ENCODE data around the gene CRYGB. TPM values are rescaled to one million over a fixed set of nuclear protein-coding genes. Genes with fewer than 3 reads are reported as not detected.
"Not testable (repeated sequence)": the region's sequence is repeated elsewhere in the genome, so short reads cannot be mapped to it uniquely, and the experiment has no call there.

Gene CRYGB
- total RNA-seq, 4 donors from 2014 or later, result not detected

DNA sequence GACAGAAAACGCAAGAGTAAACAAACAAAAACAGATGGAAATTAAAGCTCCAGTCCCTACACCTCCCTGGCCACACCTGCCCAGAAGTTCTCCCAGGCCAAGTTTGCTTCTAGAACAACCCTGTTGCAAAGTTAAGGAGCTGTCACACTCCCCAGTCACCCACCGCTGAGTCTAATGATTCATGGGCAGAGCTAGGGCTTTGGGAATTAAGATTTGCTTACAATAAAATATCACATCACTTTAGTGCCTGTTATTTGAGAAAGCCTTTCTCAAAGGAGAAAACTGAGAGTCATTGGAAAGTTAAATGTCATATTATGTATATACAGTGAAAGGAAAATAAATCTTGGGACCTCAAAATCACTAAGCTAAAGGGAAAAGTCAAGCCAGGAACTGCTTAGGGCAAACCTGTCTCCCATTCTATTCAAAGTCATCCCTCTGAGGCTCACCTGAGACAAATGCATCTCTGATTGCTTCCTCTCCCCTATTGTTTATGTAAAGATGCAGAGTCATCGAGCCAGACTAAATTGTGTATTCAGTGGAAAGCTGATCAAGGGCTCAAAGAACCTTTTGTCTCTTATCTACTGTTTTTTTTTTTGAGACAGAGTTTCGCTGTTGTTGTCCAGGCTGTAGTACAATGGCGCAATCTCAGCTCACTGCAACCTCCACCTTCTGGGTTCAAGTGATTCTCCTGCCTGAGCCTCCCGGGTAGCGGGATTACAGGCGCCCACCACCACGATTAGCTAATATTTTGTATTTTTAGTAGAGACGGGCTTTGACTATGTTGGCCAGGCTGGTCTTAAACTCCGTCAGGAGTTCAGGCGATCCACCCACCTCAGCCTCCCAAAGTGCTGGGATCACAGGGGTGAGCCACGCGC, 2.8 kb downstream of the CRYGB start:
- 48 to 64% methylated on average over 6 to 12 of the region's 14 CpGs for WGBS, 2 donors (ENCODE audit: low coverage in 1 of 2)
- DNase-seq, result no peak
- Histone ChIP-seq H3K27me3 (no peaks in the 10 kb centered on the region), H3K4me1 (no peaks in the 10 kb centered on the region), H3K4me3 (no peak overlapping the region), H3K9me3 (no peaks in the 10 kb centered on the region), H3K27ac (no peak overlapping the region), H3K36me3 (no peaks in the 10 kb centered on the region)
- in situ Hi-C loops (cut with MboI; ENCODE audit: low pct_ligation_motif_present in 1 of 4, low pct_unique_long_range_greater_than_20kb in 1 of 4, low sequenced_read_pairs in 3 of 4) (no loop called here), intact Hi-C loops (cut with DNase I; ENCODE audit: low total_unique reads) (no loop called here)
- TF ChIP-seq EP300 (IDR thresholded peaks at IDR 0.05; ENCODE audit: low read depth) (no peak), POLR2AphosphoS5 (IDR thresholded peaks at IDR 0.05) (no peak), POLR2A (IDR thresholded peaks at IDR 0.05) (no peak)
- TF ChIP-seq, protein P1, sequence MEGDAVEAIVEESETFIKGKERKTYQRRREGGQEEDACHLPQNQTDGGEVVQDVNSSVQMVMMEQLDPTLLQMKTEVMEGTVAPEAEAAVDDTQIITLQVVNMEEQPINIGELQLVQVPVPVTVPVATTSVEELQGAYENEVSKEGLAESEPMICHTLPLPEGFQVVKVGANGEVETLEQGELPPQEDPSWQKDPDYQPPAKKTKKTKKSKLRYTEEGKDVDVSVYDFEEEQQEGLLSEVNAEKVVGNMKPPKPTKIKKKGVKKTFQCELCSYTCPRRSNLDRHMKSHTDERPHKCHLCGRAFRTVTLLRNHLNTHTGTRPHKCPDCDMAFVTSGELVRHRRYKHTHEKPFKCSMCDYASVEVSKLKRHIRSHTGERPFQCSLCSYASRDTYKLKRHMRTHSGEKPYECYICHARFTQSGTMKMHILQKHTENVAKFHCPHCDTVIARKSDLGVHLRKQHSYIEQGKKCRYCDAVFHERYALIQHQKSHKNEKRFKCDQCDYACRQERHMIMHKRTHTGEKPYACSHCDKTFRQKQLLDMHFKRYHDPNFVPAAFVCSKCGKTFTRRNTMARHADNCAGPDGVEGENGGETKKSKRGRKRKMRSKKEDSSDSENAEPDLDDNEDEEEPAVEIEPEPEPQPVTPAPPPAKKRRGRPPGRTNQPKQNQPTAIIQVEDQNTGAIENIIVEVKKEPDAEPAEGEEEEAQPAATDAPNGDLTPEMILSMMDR (IDR thresholded peaks at IDR 0.05), result no peak

DNA sequence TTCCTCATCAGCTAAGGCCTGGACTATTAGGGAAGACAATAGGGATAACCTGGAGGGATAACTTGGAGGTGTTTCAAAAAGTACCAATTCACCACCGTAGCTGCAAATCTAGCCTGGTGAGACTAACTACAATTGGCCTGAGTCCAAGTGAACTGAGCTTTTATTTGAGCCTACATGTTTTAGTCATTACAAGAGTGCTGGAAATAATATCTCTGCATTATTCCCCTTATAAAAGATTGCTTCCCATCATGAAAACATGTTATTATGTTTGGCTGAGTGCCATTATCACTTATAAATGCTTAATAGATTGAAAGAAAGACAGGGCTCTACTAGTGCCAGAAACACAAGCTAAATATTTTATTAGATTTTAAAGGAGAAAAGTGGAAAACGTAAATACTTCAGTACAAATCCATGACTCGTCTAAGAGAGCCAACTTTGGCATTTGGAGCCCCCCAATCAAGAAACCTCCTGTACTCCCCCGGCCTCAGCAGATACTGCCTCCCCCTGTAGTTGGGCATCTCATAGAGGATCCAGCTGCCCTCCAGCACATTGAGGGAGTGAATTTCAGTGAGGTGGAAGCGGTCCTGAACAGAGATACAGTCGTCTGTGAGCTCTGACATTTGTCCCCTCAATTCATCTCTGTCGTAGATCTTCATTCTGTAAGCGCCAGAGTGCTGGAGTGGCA, 3.6 kb downstream of the CRYGB start:
- Histone ChIP-seq H3K27me3 (no peaks in the 10 kb centered on the region), H3K27ac (no peak overlapping the region), H3K9me3 (no peaks in the 10 kb centered on the region), H3K4me1 (no peaks in the 10 kb centered on the region), H3K36me3 (no peaks in the 10 kb centered on the region), H3K4me3 (no peak overlapping the region)
- TF ChIP-seq EP300 (IDR thresholded peaks at IDR 0.05; ENCODE audit: low read depth) (no peak), POLR2A (IDR thresholded peaks at IDR 0.05) (no peak), POLR2AphosphoS5 (IDR thresholded peaks at IDR 0.05) (no peak)
- TF ChIP-seq, protein P1 (IDR thresholded peaks at IDR 0.05), result no peak
- no peak for DNase-seq
- intact Hi-C loops (cut with DNase I; ENCODE audit: low total_unique reads), result no loop called here
- in situ Hi-C loops (cut with MboI; ENCODE audit: low pct_ligation_motif_present in 1 of 4, low pct_unique_long_range_greater_than_20kb in 1 of 4, low sequenced_read_pairs in 3 of 4), result no loop called here
- WGBS, 2 donors (ENCODE audit: low coverage in 1 of 2), result 41 to 42% methylated on average over 4 to 8 of the region's 8 CpGs

DNA sequence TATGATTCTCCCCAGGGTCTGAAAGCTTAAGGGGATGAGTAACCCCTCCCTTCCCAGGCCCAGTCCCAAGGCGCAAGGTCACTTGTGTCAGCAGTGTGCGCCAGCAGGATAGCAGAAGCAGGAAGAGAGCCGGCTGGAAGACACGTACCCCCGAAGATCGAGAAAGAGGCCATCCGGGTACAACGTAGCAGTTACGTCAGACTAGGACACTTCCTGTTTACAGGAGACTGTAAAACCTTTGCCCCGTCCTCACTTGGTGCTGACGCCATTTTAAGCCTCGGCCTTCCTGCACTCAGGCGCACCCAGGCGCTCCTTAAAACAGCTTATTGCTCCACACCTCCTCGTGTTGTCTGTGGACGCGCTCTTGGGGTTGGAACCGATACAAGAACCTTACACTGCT, 6.5 kb downstream of the CRYGB start:
- TF ChIP-seq, protein P1 (IDR thresholded peaks at IDR 0.05), result no peak
- no peak for TF ChIP-seq EP300 (IDR thresholded peaks at IDR 0.05; ENCODE audit: low read depth)
- no peak for TF ChIP-seq POLR2A (IDR thresholded peaks at IDR 0.05)
- TF ChIP-seq POLR2AphosphoS5 (IDR thresholded peaks at IDR 0.05), result no peak
- intact Hi-C loops (cut with DNase I; ENCODE audit: low total_unique reads), result loop anchor here (5.0 kb wide), 1 partner anchor 982 kb away; no protein-coding TSS in a partner anchor
- no peak overlapping the region for H3K27ac ChIP-seq

DNA sequence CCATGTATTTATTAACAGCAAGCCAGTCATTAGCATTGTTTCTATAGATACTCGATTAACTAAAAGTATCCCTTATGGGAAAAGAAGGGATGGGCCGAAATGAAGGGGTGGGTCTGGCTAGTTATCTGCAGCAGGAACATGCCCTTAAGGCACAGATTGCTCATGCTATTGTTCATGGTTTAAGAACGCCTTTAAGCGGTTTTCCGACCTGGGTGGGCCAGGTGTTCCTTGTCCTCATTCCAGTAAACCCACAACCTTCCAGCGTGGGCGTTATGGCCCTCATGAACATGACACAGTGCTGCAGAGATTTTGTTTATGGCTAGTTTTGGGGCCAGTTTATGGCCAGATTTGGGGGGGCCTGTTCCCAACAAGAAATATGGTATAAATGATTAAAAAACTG, 7.6 kb downstream of the CRYGB start:
- H3K4me3 ChIP-seq; H3K9me3 ChIP-seq; DNase-seq; H3K27me3 ChIP-seq; in situ Hi-C loops (cut with MboI; ENCODE audit: low pct_ligation_motif_present in 1 of 4, low pct_unique_long_range_greater_than_20kb in 1 of 4, low sequenced_read_pairs in 3 of 4); H3K36me3 ChIP-seq; H3K4me1 ChIP-seq; H3K27ac ChIP-seq: not testable (repeated sequence)
- intact Hi-C loops (cut with DNase I; ENCODE audit: low total_unique reads), result loop anchor here (5.0 kb wide), 1 partner anchor 981 kb away; no protein-coding TSS in a partner anchor
- 93% methylated on average over 3 to 7 of the region's 7 CpGs for WGBS, 2 donors (ENCODE audit: low coverage in 1 of 2)

More for the DNA sequence above, 6.5 kb downstream of the CRYGB start:
- in situ Hi-C loops (cut with MboI; ENCODE audit: low pct_ligation_motif_present in 1 of 4, low pct_unique_long_range_greater_than_20kb in 1 of 4, low sequenced_read_pairs in 3 of 4), result no loop called here
- no peak for DNase-seq
- H3K4me1 ChIP-seq, result peaks cover 0 to 7% (median 0%) of the 10 kb centered on the region in 4 donors
- no peaks in the 10 kb centered on the region for H3K36me3 ChIP-seq
- 87% methylated on average over 18 of the region's 18 CpGs; no CpG with 5 or more reads in 1 of the 2 donors for WGBS, 2 donors (ENCODE audit: low coverage in 1 of 2)
- no peak overlapping the region for H3K4me3 ChIP-seq
- no peaks in the 10 kb centered on the region for H3K27me3 ChIP-seq
- H3K9me3 ChIP-seq, result no peaks in the 10 kb centered on the region
